Ovary (tissue), 9 donors: ENCODE data around the gene PPP4C. TPM values are rescaled to one million over a fixed set of nuclear protein-coding genes. Genes with fewer than 3 reads are reported as not detected.

Experiments
- DNase-seq, 5 donors: peaks; one replicate each; pipeline ENCODE4 v3.0.0-alpha.2; 2019 to 2020
- H3K27ac ChIP-seq, 2 donors: fragments of 200-600 bp; one replicate each; pipeline versions ENCODE4 v1.5.1 to v1.8.0; 2019 to 2022
- H3K27me3 ChIP-seq: fragments of 200-600 bp; one replicate; pipeline ENCODE4 v1.8.0; 2022
- H3K36me3 ChIP-seq: fragments of 200-600 bp; sonication (generic); one replicate; pipeline ENCODE4 v1.5.1; 2019
- H3K4me1 ChIP-seq: one replicate; pipeline ENCODE4 v1.8.1; 2013; ENCODE audit warnings: mild to moderate bottlenecking, moderate library complexity; ENCODE audit not compliant: insufficient read depth
- H3K4me3 ChIP-seq: fragments of 200-600 bp; sonication (generic); one replicate; pipeline ENCODE4 v1.5.1; 2017
- H3K9me3 ChIP-seq, 2 donors: fragments of 200-600 bp in 1 of 2; sonication (generic) in 1 of 2; one replicate each; pipeline versions ENCODE4 v1.5.1 to v1.8.1; 2013 to 2019; ENCODE audit warnings: mild to moderate bottlenecking in 1 of 2, moderate library complexity in 1 of 2
- EP300 ChIP-seq: sonication (generic); formaldehyde crosslinking; IDR thresholded peaks from one replicate; pipeline ENCODE4 v1.6.1; 2017; ENCODE audit warnings: antibody characterized with exemption
- POLR2A ChIP-seq: fragments of 450-650 bp; IDR thresholded peaks from one replicate; pipeline ENCODE4 v1.6.1; 2017; ENCODE audit warnings: antibody characterized with exemption, mild to moderate bottlenecking, moderate library complexity
- WGBS, 3 donors: extraction: QIAGEN DNeasy Blood & Tissue Kit in 1 of 3; methylation state at CpG; one replicate each; pipeline versions ENCODE4 v1.1.5 to v1.1.7; 2013 to 2017; 5-methylcytosine and 5-hydroxymethylcytosine counted together
- intact Hi-C, 4 donors: fragments of 100-400 bp; cut with DNase I; formaldehyde crosslinking; loops; one replicate each; pipeline versions ENCODE4 v1.11.0 to v1.15.1; 2022 to 2023
- polyA plus RNA-seq, 2 donors: library from polyadenylated mRNA; stranded (reverse); fragments of 200-250 nt in 1 of 2; fragments of 350-450 nt in 1 of 2; fragmentation: Illumina TruSeq in 1 of 2; extraction: RNeasy Lipid Tissue Mini Kit (QIAGEN cat#74804) in 1 of 2; gene quantifications; one replicate each; pipeline ENCODE4 v1.2.3, GENCODE V29; 2013 to 2014
- total RNA-seq, 7 donors: library from RNA; depleted of rRNA in 2 of 7; stranded (reverse); fragments of >200 nt in 2 of 7; fragmentation: NEBNext Ultra II Directional in 3 of 7; extraction: Animal tissue kit (Norgen Biotek cat#: 25700) in 3 of 7; gene quantifications; one replicate each; pipeline versions ENCODE4 v1.1.0 to v1.2.4, GENCODE V29; 2016 to 2023
- TF ChIP-seq, protein P1 (sequence below), 3 donors: fragments of 450-650 bp in 2 of 3; fragments of 200-600 bp in 1 of 3; IDR thresholded peaks; one replicate each; pipeline versions ENCODE4 v1.5.1 to v1.8.0; 2016 to 2022; ENCODE audit warnings: antibody characterized with exemption in 3 of 3, mild to moderate bottlenecking in 1 of 3
- donor health status: DM: no; HTN: no; CAD: no; lungs with moderate emphysema.
- donor health status: DM: no; HTN: no; CAD: no.
- donor health status: Bipolar disorder and iron deficiency.
- donor health status: DM: yes; HTN: yes; CAD: no.
- donor health status: DM: no; HTN: no; CAD: no.
- donor health status: DM: yes; HTN: yes; CAD: no.

Gene PPP4C
- total and polyA plus RNA-seq, 9 donors, result 13.7 to 58.8 (median 49.1) TPM

GRCh38 chr16:30060346-30060745, 15.4 kb upstream of the PPP4C start:
- H3K4me3 ChIP-seq, result no peak overlapping the region
- WGBS, 3 donors, result 76 to 83% (median 82%) methylated on average over 4 of the region's 4 CpGs
- peaks cover 6% of the 10 kb centered on the region for H3K4me1 ChIP-seq
- TF ChIP-seq EP300 (no peak), POLR2A (no peak)
- TF ChIP-seq, protein P1, sequence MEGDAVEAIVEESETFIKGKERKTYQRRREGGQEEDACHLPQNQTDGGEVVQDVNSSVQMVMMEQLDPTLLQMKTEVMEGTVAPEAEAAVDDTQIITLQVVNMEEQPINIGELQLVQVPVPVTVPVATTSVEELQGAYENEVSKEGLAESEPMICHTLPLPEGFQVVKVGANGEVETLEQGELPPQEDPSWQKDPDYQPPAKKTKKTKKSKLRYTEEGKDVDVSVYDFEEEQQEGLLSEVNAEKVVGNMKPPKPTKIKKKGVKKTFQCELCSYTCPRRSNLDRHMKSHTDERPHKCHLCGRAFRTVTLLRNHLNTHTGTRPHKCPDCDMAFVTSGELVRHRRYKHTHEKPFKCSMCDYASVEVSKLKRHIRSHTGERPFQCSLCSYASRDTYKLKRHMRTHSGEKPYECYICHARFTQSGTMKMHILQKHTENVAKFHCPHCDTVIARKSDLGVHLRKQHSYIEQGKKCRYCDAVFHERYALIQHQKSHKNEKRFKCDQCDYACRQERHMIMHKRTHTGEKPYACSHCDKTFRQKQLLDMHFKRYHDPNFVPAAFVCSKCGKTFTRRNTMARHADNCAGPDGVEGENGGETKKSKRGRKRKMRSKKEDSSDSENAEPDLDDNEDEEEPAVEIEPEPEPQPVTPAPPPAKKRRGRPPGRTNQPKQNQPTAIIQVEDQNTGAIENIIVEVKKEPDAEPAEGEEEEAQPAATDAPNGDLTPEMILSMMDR (IDR thresholded peaks at IDR 0.05), result no peak
- H3K36me3 ChIP-seq, result no peaks in the 10 kb centered on the region
- intact Hi-C loops, result loop anchor here in 1 of 4 donors (10.0 kb wide), 1 partner anchor 344 kb away; the partner anchor contains the start of gene ZNF771
- no peaks in the 10 kb centered on the region for H3K27me3 ChIP-seq
- H3K9me3 ChIP-seq, result no peaks in the 10 kb centered on the region
- H3K27ac ChIP-seq, result no peak overlapping the region
- no peak for DNase-seq

- no peak for DNase-seq
- intact Hi-C loops, result loop anchor here in 1 of 4 donors (10.0 kb wide), 1 partner anchor 344 kb away; the partner anchor contains the start of gene ZNF771
- no peak overlapping the region for H3K4me3 ChIP-seq
- no peak for TF ChIP-seq EP300
- TF ChIP-seq, protein P1 (IDR thresholded peaks at IDR 0.05), result no peak
- TF ChIP-seq POLR2A, result no peak
- peaks cover 6% of the 10 kb centered on the region for H3K4me1 ChIP-seq
- WGBS, 3 donors, result 68 to 77% (median 74%) methylated on average over 2 of the region's 2 CpGs
- H3K27ac ChIP-seq, result no peak overlapping the region
- H3K9me3 ChIP-seq, result no peaks in the 10 kb centered on the region
- no peaks in the 10 kb centered on the region for H3K36me3 ChIP-seq
- no peaks in the 10 kb centered on the region for H3K27me3 ChIP-seq
Observed at GRCh38 chr16:30060836-30061554, 14.8 kb upstream of the PPP4C start.

DNA sequence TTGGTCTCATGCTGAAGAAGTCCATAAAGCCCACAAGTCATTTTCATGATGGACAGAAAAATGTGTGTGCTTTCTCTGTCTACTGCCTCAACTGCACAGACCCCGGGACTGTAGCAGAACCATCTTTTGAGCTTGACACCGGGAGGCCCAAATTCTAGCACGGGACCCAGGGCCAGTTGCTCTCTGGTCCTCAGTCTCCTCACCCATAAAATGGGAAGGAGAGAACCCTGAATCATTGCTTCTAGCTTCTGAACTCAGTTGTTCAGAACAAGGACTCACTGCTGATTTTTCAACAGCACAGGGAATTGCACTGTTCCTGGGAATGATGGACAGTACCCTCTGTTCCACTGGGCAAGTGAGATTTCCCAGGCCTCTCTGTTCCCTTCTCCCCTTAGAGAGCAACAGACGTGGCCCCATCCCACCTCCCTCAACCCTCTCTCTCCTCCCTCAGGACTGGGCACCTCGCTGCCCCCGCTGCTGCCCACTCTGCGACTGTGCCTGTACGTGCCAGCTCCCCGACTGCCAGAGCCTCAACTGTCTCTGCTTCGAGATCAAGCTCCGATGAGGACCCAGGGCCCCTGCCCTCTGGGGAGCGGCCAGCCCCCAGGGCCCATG, 12.4 kb upstream of the PPP4C start:
- Histone ChIP-seq H3K36me3 (no peaks in the 10 kb centered on the region), H3K4me1 (peaks cover 13% of the 10 kb centered on the region), H3K4me3 (peak overlapping the region; percentile 97), H3K9me3 (no peaks in the 10 kb centered on the region), H3K27me3 (no peaks in the 10 kb centered on the region), H3K27ac (peak overlapping the region; percentile 91 to 99)
- TF ChIP-seq POLR2A (no peak), EP300 (no peak)
- TF ChIP-seq, protein P1 (IDR thresholded peaks at IDR 0.05), result no peak
- no peak for DNase-seq
- 54 to 59% (median 58%) methylated on average over 12 of the region's 12 CpGs for WGBS, 3 donors
- intact Hi-C loops, result loop anchor here in 1 of 4 donors (10.0 kb wide), 1 partner anchor 341 kb away; the partner anchor contains the start of gene ZNF771

- Histone ChIP-seq H3K36me3 (no peaks in the 10 kb centered on the region), H3K4me3 (peak overlapping the region; percentile 97), H3K9me3 (no peaks in the 10 kb centered on the region), H3K4me1 (peaks cover 13% of the 10 kb centered on the region), H3K27ac (peak overlapping the region; percentile 91 to 99), H3K27me3 (no peaks in the 10 kb centered on the region)
- 2 to 8% (median 7%) methylated on average over 26 to 27 of the region's 27 CpGs for WGBS, 3 donors
- intact Hi-C loops, result loop anchor here in 2 of 4 donors (2.0 to 10.0 kb wide), 2 partner anchors 29 to 341 kb away; partner anchors contain the start of gene ZNF771 (in 1 of the 2)
- peak; percentile 79 to 86 (median 83) for DNase-seq
- TF ChIP-seq, protein P1 (IDR thresholded peaks at IDR 0.05), result peak; percentile 17 to 45 (median 44)
- TF ChIP-seq EP300 (no peak), POLR2A (peak; percentile 57)
Observed at GRCh38 chr16:30063893-30064728, 11.7 kb upstream of the PPP4C start.
